Erythroblast (primary cell): Measurements from ENCODE around the gene PUM1.

Experiments
- DNase-seq, 2 experiments: peaks; one replicate each; lab custom pipeline; 2025; lab: John Stamatoyannopoulos, UW
- GATA1 ChIP-seq: IDR thresholded peaks from 2 replicates; pipeline ENCODE4 v1.6.1; 2011; ENCODE audit warnings: low read depth, mild to moderate bottlenecking, control low read depth, low read length, moderate library complexity
- POLR2A ChIP-seq: IDR thresholded peaks from 2 replicates; pipeline ENCODE4 v1.6.1; 2011; ENCODE audit warnings: mild to moderate bottlenecking, low read length

The PUM1 gene

DNA sequence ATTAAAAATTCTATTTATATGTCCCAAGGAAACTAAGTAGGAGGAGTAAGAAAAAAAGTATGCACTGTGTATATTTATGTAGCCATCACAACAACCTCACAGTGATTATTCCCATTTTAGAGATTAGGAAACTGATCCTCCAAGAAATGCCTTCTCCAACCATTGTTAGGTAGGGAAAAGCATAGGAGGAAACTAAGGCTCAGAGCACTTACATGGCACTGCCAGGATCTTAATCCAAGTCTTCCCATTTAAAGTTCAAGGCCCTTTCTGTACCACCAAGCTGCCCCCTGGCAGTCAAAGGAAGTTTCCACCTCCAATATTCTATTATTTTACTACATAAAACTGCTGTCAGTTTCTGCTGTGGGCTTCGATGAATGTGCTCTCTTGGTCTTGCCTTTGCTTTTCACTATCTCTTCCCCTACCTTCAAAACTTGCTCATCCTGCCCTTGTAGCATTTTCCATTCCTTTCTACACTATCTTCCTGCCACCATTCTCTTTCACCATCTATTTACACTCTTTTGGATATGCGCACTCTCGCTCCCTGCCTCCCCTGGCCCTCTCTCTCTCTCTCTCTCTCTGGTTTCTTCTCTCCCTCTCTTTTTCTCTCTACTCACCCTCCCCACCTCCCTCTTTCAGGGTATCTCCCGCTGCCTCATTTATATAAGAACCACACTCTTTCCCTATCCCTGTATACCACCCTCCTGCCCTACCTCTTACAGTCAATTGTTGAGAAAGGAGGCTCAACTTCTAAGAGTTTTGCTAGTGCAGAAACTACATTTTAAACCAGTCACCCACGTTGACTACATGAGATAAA is 34.0 kb downstream of the PUM1 start:
- TF ChIP-seq POLR2A: no peak
- TF ChIP-seq GATA1: no peak
- no peak for DNase-seq

- DNase-seq: no peak
Observed at GRCh38 chr1:31029026-31029425, 36.5 kb downstream of the PUM1 start.

DNA sequence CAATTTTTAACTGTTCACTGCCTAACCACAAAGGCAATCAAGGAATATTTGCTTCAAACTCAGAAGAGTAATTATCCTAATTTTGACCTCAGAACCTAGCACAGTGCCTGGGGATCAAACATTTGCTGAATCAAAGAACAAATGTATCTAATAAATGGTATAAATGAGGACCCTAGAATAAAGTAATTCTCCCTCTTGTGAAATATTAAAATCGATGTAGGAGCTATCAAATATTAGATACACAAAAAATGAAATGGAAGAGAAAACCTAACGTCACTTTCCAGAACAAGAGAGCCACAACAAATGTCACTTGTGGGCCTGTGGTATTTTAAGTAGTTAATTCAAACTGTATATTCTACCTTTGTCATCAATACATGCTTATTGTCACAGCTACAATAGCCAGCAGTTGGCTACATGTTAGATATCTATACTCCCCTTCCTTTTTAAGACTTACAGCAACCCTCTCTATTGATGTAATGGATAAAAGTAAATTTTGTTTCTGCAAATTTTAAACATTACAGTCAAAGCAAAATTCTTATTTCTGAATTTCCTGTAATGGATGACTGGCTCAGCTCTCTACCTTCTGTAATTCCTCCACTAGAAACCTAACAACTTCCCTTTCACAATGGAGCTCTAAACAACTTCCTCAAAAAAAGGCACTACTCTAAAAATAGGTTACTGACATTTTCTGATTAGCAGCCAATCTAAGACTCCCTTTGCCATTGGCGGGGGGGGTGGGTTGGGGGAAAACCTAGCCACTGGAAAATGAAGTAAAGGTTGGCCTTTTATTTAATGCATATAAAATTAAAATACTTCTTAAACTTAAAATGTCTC is 37.6 kb downstream of the PUM1 start:
- no peak for DNase-seq
- TF ChIP-seq GATA1 (no peak), POLR2A (no peak)

More at GRCh38 chr1:31029026-31029425, 36.5 kb downstream of the PUM1 start:
- TF ChIP-seq POLR2A: no peak
- TF ChIP-seq GATA1: no peak

DNA sequence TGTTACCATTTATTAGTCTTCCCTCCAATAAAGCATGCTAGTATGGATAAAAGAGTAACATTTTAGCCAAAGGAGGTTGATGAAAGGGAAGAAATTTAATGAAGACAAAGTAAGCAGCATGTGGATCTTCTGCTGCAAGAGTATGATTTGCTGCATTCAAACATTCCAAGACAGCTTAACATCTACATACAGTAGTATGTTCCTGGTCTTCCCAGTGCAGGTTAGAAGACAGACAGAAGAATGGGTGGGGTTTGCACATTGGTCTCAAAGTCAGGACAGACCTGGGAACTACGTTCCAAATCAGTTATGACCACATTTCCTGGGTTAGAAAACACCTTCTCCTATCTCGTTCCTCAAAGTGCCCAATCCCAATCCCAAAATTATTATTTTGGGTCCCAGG is 43.3 kb downstream of the PUM1 start:
- DNase-seq: no peak
- no peak for TF ChIP-seq POLR2A
- TF ChIP-seq GATA1: no peak

DNA sequence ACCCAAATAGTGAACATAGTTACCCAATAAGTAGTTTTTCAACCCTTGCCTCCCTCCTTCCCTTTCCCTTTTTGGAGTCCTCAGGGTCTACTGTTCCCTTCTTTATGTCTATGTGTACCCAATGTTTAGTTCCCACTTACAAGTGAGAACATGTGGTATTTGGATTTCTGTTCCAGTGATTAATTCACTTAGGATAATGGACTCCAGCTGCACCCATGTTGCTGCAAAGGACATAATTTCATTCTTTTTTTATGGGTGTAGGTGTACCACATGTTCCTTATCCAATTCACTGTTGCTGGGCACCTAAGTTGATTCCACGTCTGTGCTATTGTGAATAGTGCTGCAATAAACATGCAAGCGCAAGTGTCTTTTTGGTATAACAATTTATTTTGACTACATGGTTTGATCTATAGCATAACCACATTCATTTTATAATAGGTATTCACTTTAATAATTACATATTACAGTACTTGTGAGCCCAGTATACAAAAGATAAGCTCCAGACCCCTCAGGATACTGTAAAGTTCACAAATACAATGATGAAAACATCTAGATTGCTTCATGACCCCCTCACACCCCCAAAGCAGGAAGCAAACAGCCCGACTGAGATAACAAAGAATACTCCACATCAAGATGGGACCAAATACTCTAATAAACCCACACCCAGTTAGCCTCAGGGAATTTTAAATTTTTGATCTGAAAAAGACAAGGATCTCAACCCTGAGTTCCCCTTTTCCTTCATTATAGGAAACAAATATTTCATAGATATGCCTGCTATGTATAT is 45.3 kb downstream of the PUM1 start:
- no peak for DNase-seq
- TF ChIP-seq GATA1 (no peak), POLR2A (no peak)

GRCh38 chr1:31019401-31019800 is 46.1 kb downstream of the PUM1 start:
- no peak for TF ChIP-seq GATA1
- no peak for TF ChIP-seq POLR2A
- DNase-seq: no peak

DNA sequence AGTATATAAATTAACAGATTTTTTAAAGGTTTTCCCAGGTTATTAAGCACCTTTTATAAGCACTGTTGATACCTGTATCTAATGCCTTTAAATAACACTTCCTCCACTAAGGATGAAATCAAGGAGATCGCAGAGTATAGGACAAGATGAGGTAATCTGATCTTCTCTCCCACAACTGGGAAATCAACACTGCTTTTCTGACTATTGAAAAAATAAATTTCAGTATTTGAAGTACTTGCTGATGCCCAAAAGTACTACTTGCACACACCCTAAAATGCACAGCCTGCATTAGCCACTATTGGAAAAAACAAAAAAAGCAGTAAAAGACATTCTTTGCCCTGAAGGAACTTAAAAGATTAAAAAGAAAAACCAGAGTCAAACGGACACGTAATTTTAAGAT is 48.6 kb downstream of the PUM1 start:
- TF ChIP-seq GATA1: no peak
- no peak for TF ChIP-seq POLR2A
- DNase-seq: no peak

- TF ChIP-seq GATA1 (no peak), POLR2A (no peak)
- peak; percentile 11 to 27 for DNase-seq
Observed at GRCh38 chr1:31013187-31013864, 52.2 kb downstream of the PUM1 start.

DNA sequence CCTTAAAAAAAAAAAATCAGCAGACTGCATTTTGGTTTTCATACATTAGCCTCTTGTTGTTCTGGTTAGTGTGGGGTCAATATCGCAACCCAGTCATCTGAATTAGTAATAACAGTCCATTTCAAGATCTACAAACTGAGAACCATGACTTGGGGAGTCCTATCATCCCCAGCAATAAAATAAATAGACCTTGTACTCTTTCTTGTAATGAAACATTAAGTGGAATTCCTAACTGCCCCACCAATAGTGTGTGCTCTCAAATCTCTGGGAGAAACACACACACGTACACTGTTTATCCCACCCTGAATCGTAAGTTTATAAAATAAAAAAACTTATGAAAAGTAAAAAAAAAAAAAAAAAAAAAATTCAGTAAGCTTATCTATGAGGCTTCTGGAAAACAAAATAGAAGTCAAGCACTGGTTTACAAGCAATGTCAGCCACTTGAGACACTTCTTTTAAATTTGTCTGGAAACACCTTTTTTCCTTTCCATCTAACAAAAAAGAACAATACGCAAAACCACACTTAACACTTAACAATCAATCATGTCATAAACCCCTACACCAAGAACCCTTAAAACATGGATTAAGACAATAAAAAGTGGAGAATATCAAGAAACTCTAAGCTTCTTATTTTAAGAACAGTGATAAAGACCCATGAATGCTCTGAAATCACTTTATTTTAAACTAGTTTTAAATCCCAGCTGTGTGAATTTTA is 53.1 kb downstream of the PUM1 start:
- TF ChIP-seq POLR2A (no peak), GATA1 (no peak)

GRCh38 chr1:31011719-31012118 is 53.8 kb downstream of the PUM1 start:
- DNase-seq: no peak
- TF ChIP-seq GATA1 (no peak), POLR2A (no peak)

More for the DNA sequence above, 53.1 kb downstream of the PUM1 start:
- no peak for DNase-seq

GRCh38 chr1:31010086-31010989 is 55.2 kb downstream of the PUM1 start:
- no peak for TF ChIP-seq POLR2A
- TF ChIP-seq GATA1: no peak
- DNase-seq: no peak
